Spinal cord (tissue), 10 donors: ENCODE measurements around the gene MACROD2. TPM values are rescaled to one million over a fixed set of nuclear protein-coding genes. Genes with fewer than 3 reads are reported as not detected.
A peak's percentile ranks its signal among the peaks of the same experiment; 100 is the strongest.

Source experiments
- DNase-seq, 6 donors: peaks; one replicate each; pipeline versions ENCODE4 v3.0.0 to v3.0.0-alpha.2; 2013 to 2015; ENCODE audit warnings: low spot score in 6 of 6, low read depth in 4 of 6
- H3K27ac ChIP-seq: one replicate; pipeline ENCODE4 v1.5.1; 2013; ENCODE audit warnings: low read depth, low read length, control low read depth
- H3K27me3 ChIP-seq: one replicate; pipeline ENCODE4 v1.6.1; 2013; ENCODE audit warnings: low read length; ENCODE audit not compliant: control insufficient read depth, insufficient read depth
- H3K36me3 ChIP-seq: one replicate; pipeline ENCODE4 v1.6.1; 2013; ENCODE audit warnings: low read length; ENCODE audit not compliant: control insufficient read depth, insufficient read depth
- H3K4me1 ChIP-seq: one replicate; pipeline ENCODE4 v1.6.1; 2013; ENCODE audit warnings: low read length; ENCODE audit not compliant: control insufficient read depth, insufficient read depth
- H3K4me3 ChIP-seq: one replicate; pipeline ENCODE4 v1.5.1; 2013; ENCODE audit warnings: low read depth, low read length, control low read depth
- H3K9me3 ChIP-seq: one replicate; pipeline ENCODE4 v1.6.1; 2013; ENCODE audit warnings: low read length; ENCODE audit not compliant: control insufficient read depth, insufficient read depth
- WGBS: methylation state at CpG from one replicate; pipeline ENCODE4 v1.1.5; 2013; ENCODE audit warnings: missing lambda C conversion rate; ENCODE audit not compliant: insufficient coverage; 5-methylcytosine and 5-hydroxymethylcytosine counted together
- polyA plus RNA-seq, 2 donors: library from polyadenylated mRNA; unstranded; fragments of 120-200 nt; gene quantifications; one replicate each; pipeline ENCODE4 v1.2.1, GENCODE V29; 2013; ENCODE audit not compliant: insufficient read length in 2 of 2
- total RNA-seq, 2 donors: library from RNA; depleted of rRNA in 1 of 2; stranded (reverse); fragments of 120-200 nt in 1 of 2; fragments of >200 nt in 1 of 2; gene quantifications; one replicate each; pipeline versions ENCODE4 v1.2.3 to v1.2.4, GENCODE V29; 2013 to 2014
- donor health status: healthy.

The MACROD2 gene
- total and polyA plus RNA-seq, 4 donors: 16.2 to 34.0 (median 23.6) TPM

GRCh38 chr20:15756002-15756753 is 1760.9 kb downstream of the MACROD2 start:
- 57% methylated on average over 1 of the region's 3 CpGs for WGBS
- no peaks in the 10 kb centered on the region for H3K36me3 ChIP-seq
- no peak overlapping the region for H3K4me3 ChIP-seq
- no peaks in the 10 kb centered on the region for H3K9me3 ChIP-seq
- peaks cover 6% of the 10 kb centered on the region for H3K4me1 ChIP-seq
- no peaks in the 10 kb centered on the region for H3K27me3 ChIP-seq
- H3K27ac ChIP-seq: peak overlapping the region; percentile 22
- peak in 4 of 6 donors; percentile 8 to 80 (median 40) for DNase-seq

GRCh38 chr20:15756754-15757115 is 1761.4 kb downstream of the MACROD2 start:
- Histone ChIP-seq H3K36me3 (no peaks in the 10 kb centered on the region), H3K27me3 (no peaks in the 10 kb centered on the region), H3K27ac (no peak overlapping the region), H3K9me3 (no peaks in the 10 kb centered on the region), H3K4me3 (no peak overlapping the region), H3K4me1 (peaks cover 6% of the 10 kb centered on the region)
- WGBS: no CpG with 5 or more reads among the region's 2 CpGs
- DNase-seq: peak in 3 of 6 donors; percentile 2 to 83 (median 52)

GRCh38 chr20:15759594-15759993 is 1764.3 kb downstream of the MACROD2 start:
- Histone ChIP-seq H3K4me3 (no peak overlapping the region), H3K27ac (peak overlapping the region; percentile 81), H3K36me3 (no peaks in the 10 kb centered on the region), H3K9me3 (no peaks in the 10 kb centered on the region), H3K27me3 (no peaks in the 10 kb centered on the region), H3K4me1 (peaks cover 6% of the 10 kb centered on the region)
- DNase-seq: peak in 4 of 6 donors; percentile 15 to 83 (median 28)
- WGBS: 53% methylated on average over 4 of the region's 6 CpGs

- WGBS: 59% methylated on average over 11 of the region's 11 CpGs
- Histone ChIP-seq H3K4me3 (no peak overlapping the region), H3K9me3 (no peaks in the 10 kb centered on the region)
These were observed 1764.8 kb downstream of the MACROD2 start for GRCh38 chr20:15760001-15760621.

GRCh38 chr20:15763366-15763765 is 1768.0 kb downstream of the MACROD2 start:
- DNase-seq: no peak
- H3K9me3 ChIP-seq: no peaks in the 10 kb centered on the region
- H3K27ac ChIP-seq: no peak overlapping the region
- no peaks in the 10 kb centered on the region for H3K36me3 ChIP-seq
- H3K4me1 ChIP-seq: peaks cover 6% of the 10 kb centered on the region
- no peak overlapping the region for H3K4me3 ChIP-seq
- no peaks in the 10 kb centered on the region for H3K27me3 ChIP-seq

More at GRCh38 chr20:15760001-15760621, 1764.8 kb downstream of the MACROD2 start:
- Histone ChIP-seq H3K4me1 (peaks cover 6% of the 10 kb centered on the region), H3K36me3 (no peaks in the 10 kb centered on the region), H3K27ac (peak overlapping the region; percentile 81), H3K27me3 (no peaks in the 10 kb centered on the region)
- DNase-seq: peak in 3 of 6 donors; percentile 5 to 61 (median 39)

GRCh38 chr20:15767586-15767985 is 1772.3 kb downstream of the MACROD2 start:
- no peak for DNase-seq

GRCh38 chr20:15767999-15768741 is 1772.9 kb downstream of the MACROD2 start:
- Histone ChIP-seq H3K9me3 (no peaks in the 10 kb centered on the region), H3K27ac (no peak overlapping the region), H3K36me3 (no peaks in the 10 kb centered on the region), H3K4me3 (no peak overlapping the region), H3K27me3 (no peaks in the 10 kb centered on the region), H3K4me1 (no peaks in the 10 kb centered on the region)
- no CpG with 5 or more reads among the region's 3 CpGs for WGBS
- DNase-seq: no peak

More at GRCh38 chr20:15767586-15767985, 1772.3 kb downstream of the MACROD2 start:
- WGBS: no CpG with 5 or more reads among the region's 1 CpG
- no peaks in the 10 kb centered on the region for H3K27me3 ChIP-seq
- H3K36me3 ChIP-seq: no peaks in the 10 kb centered on the region
- H3K27ac ChIP-seq: no peak overlapping the region
- H3K4me3 ChIP-seq: no peak overlapping the region
- H3K4me1 ChIP-seq: no peaks in the 10 kb centered on the region
- no peaks in the 10 kb centered on the region for H3K9me3 ChIP-seq

- no peak for DNase-seq
- no peaks in the 10 kb centered on the region for H3K4me1 ChIP-seq
- H3K27ac ChIP-seq: no peak overlapping the region
- no peaks in the 10 kb centered on the region for H3K9me3 ChIP-seq
- WGBS: no CpG with 5 or more reads among the region's 3 CpGs
- H3K4me3 ChIP-seq: no peak overlapping the region
- no peaks in the 10 kb centered on the region for H3K27me3 ChIP-seq
- H3K36me3 ChIP-seq: no peaks in the 10 kb centered on the region
These were observed 1777.5 kb downstream of the MACROD2 start for GRCh38 chr20:15772826-15773225.

GRCh38 chr20:15774926-15775325 is 1779.6 kb downstream of the MACROD2 start:
- H3K4me3 ChIP-seq: no peak overlapping the region
- WGBS: 85% methylated on average over 1 of the region's 4 CpGs

More at GRCh38 chr20:15774926-15775325, 1779.6 kb downstream of the MACROD2 start:
- no peak for DNase-seq
- H3K36me3 ChIP-seq: no peaks in the 10 kb centered on the region
- no peaks in the 10 kb centered on the region for H3K4me1 ChIP-seq
- no peaks in the 10 kb centered on the region for H3K9me3 ChIP-seq
- no peak overlapping the region for H3K27ac ChIP-seq
- H3K27me3 ChIP-seq: no peaks in the 10 kb centered on the region
